ENCODE results near the gene SPAG5. TPM values are rescaled to one million over a fixed set of nuclear protein-coding genes. Genes with fewer than 3 reads are reported as not detected.

The SPAG5 gene
- total RNA-seq, 1 donor from 2014 or later: 28.5 TPM

GRCh38 chr17:28536532-28537218 lies 62.1 kb downstream of the SPAG5 start:
- DNase-seq (ENCODE audit: low spot score): no peak
- H3K27ac Mint-ChIP-seq (ENCODE audit: unreplicated experiment): no peak overlapping the region
- no peak overlapping the region for H3K4me3 Mint-ChIP-seq (ENCODE audit: unreplicated experiment)
- no peaks in the 10 kb centered on the region for H3K4me1 Mint-ChIP-seq (ENCODE audit: unreplicated experiment)
- TF ChIP-seq CTCF (IDR thresholded peaks at IDR 0.05; ENCODE audit: unreplicated experiment): no peak
- peaks cover 11% of the 10 kb centered on the region for H3K27me3 Mint-ChIP-seq (ENCODE audit: unreplicated experiment)
- H3K36me3 Mint-ChIP-seq (ENCODE audit: low read depth, unreplicated experiment): no peaks in the 10 kb centered on the region
- no peaks in the 10 kb centered on the region for H3K9me3 Mint-ChIP-seq (ENCODE audit: unreplicated experiment)

GRCh38 chr17:28534740-28535375 lies 64.0 kb downstream of the SPAG5 start:
- H3K36me3 Mint-ChIP-seq (ENCODE audit: low read depth, unreplicated experiment): no peaks in the 10 kb centered on the region
- H3K27ac Mint-ChIP-seq (ENCODE audit: unreplicated experiment): no peak overlapping the region
- H3K4me1 Mint-ChIP-seq (ENCODE audit: unreplicated experiment): no peaks in the 10 kb centered on the region
- no peak for DNase-seq (ENCODE audit: low spot score)
- H3K9me3 Mint-ChIP-seq (ENCODE audit: unreplicated experiment): no peaks in the 10 kb centered on the region
- no peak overlapping the region for H3K4me3 Mint-ChIP-seq (ENCODE audit: unreplicated experiment)
- peaks cover 12% of the 10 kb centered on the region for H3K27me3 Mint-ChIP-seq (ENCODE audit: unreplicated experiment)
- TF ChIP-seq CTCF (IDR thresholded peaks at IDR 0.05; ENCODE audit: unreplicated experiment): no peak

- H3K27me3 Mint-ChIP-seq (ENCODE audit: unreplicated experiment): peaks cover 15% of the 10 kb centered on the region
- no peaks in the 10 kb centered on the region for H3K36me3 Mint-ChIP-seq (ENCODE audit: low read depth, unreplicated experiment)
- DNase-seq (ENCODE audit: low spot score): no peak
- H3K27ac Mint-ChIP-seq (ENCODE audit: unreplicated experiment): no peak overlapping the region
- H3K9me3 Mint-ChIP-seq (ENCODE audit: unreplicated experiment): no peaks in the 10 kb centered on the region
- H3K4me1 Mint-ChIP-seq (ENCODE audit: unreplicated experiment): no peaks in the 10 kb centered on the region
- H3K4me3 Mint-ChIP-seq (ENCODE audit: unreplicated experiment): no peak overlapping the region
- TF ChIP-seq CTCF (IDR thresholded peaks at IDR 0.05; ENCODE audit: unreplicated experiment): no peak
Observed at GRCh38 chr17:28533091-28533807, 65.6 kb downstream of the SPAG5 start.

- no peak overlapping the region for H3K27ac Mint-ChIP-seq (ENCODE audit: unreplicated experiment)
- DNase-seq (ENCODE audit: low spot score): no peak
- no peak for TF ChIP-seq CTCF (IDR thresholded peaks at IDR 0.05; ENCODE audit: unreplicated experiment)
- H3K27me3 Mint-ChIP-seq (ENCODE audit: unreplicated experiment): peaks cover 13% of the 10 kb centered on the region
- H3K9me3 Mint-ChIP-seq (ENCODE audit: unreplicated experiment): no peaks in the 10 kb centered on the region
- H3K4me3 Mint-ChIP-seq (ENCODE audit: unreplicated experiment): no peak overlapping the region
- no peaks in the 10 kb centered on the region for H3K36me3 Mint-ChIP-seq (ENCODE audit: low read depth, unreplicated experiment)
- no peaks in the 10 kb centered on the region for H3K4me1 Mint-ChIP-seq (ENCODE audit: unreplicated experiment)
Observed at GRCh38 chr17:28532050-28532960, 66.5 kb downstream of the SPAG5 start.

Data from endothelial cell (in vitro differentiated cells).